SK-N-MC (cell line): ENCODE measurements around the gene HAUS2.

Source experiments
- EZH2 ChIP-seq: fragments of 200-600 bp; sonication (generic); IDR thresholded peaks from one replicate; pipeline ENCODE4 v1.6.1; 2017; ENCODE audit warnings: antibody characterized with exemption
- FOXP2 ChIP-seq: optimal IDR thresholded peaks from 2 replicates; pipeline ENCODE3; 2011; ENCODE audit warnings: mild to moderate bottlenecking, moderate library complexity; ENCODE audit not compliant: insufficient read depth; ENCODE audit errors: extremely low read length, control extremely low read depth
- POLR2AphosphoS5 ChIP-seq: IDR thresholded peaks from 2 replicates; pipeline ENCODE4 v1.6.1; 2012; ENCODE audit warnings: mild to moderate bottlenecking, low read depth, low read length, borderline replicate concordance

- no peak for TF ChIP-seq EZH2
- no peak for TF ChIP-seq POLR2AphosphoS5
- TF ChIP-seq FOXP2, result no peak
These were observed 59.5 kb downstream of the HAUS2 start for GRCh38 chr15:42608110-42608531.
